GM21447 (cell line): ENCODE measurements around the gene GALR1.
"Not testable (repeated sequence)": the region's sequence is repeated elsewhere in the genome, so short reads cannot be mapped to it uniquely, and the experiment has no call there.

Experiments used
- ATAC-seq: cut with Tn5 transposase; IDR thresholded peaks from one replicate; pipeline ENCODE4 v1.9.1; 2021; ENCODE audit not compliant: unreplicated experiment

The GALR1 gene, protein sequence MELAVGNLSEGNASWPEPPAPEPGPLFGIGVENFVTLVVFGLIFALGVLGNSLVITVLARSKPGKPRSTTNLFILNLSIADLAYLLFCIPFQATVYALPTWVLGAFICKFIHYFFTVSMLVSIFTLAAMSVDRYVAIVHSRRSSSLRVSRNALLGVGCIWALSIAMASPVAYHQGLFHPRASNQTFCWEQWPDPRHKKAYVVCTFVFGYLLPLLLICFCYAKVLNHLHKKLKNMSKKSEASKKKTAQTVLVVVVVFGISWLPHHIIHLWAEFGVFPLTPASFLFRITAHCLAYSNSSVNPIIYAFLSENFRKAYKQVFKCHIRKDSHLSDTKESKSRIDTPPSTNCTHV

DNA sequence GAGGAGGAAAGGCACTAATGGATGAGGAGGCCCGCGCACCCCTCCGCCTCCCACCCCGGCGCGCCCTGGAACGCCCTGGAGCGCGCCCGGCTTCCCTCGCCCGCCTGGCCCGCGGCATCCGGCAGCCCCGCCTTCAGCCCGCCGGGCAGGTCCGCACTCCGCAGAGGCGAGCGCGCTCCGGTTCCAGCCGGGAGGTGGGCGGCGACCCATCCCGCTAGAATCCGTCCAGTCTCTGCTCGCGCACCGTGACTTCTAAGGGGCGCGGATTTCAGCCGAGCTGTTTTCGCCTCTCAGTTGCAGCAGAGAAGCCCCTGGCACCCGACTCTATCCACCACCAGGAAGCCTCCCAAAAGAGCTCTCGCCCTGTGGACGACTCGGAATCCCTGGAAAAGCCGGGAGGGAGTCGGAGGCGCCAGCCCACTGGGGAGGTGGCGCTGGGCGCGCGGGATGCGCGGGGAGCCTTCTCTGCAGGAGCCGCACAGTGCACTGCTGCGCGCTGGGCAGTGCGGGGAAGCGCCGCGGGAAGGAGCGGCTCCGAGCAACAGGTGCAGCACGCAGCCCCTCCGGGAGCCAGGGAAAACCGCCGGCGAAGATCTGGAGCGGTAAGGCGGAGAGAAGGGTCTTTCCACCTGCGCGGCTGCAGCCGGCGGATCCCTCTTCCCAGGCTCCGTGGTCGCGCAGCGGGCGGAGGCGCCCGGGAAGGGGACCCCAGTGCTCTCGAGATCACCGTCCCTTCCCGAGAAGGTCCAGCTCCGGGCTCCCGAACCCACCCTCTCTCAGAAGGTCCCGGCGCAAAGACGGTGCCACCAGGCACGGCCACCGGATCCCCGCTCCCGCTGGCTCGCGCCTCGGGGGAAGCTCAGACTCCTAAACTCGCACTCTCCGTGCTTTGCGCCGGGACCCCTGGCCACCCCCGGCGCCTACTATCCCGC, at the start of gene GALR1:
TSS of gene GALR1 (plus strand) at position 280 of the 932 bp plus-strand sequence. CDS start 701 bp downstream, outside the sequence.
- ATAC-seq, result no peak

DNA sequence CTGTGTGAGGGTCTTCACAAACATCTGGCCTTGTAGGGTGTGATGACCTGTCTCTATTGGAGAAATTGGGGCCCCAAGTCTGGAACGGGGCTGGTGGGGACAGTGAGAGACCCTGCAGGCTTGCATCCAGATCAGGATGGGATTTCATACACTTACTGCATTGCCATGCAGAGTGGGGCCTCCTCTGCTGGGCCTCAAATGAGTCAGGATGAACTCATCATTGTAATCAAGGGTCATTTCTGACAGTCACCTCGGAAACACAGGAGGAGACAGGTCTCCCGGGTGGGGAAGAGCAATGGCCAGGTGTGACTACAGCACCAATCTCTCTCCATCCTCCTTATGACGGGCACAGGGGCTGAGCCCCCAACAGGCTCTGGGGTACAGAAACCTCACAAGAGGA, 48.1 kb upstream of the GALR1 start:
- no peak for ATAC-seq

GRCh38 chr18:77202329-77202728, 47.3 kb upstream of the GALR1 start:
- no peak for ATAC-seq

DNA sequence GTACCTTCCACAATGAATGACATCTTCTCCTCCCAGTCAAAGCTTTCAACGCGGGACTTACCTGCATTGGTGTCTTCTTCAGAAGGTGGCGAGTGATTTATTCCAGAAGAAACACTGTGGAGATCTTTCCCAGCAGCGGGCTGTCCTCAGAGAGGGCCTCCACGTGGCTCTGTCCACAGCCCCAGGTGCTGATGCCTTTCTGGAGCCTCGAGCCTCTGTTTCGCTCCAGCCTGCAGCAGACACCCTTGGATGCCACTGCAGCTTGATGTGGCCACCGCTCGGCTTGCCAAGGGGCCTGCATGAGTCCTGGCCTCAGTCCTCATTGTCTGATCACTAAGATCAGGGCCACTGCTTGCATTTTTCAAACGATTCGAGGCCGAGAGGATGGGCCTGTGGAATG, 46.6 kb upstream of the GALR1 start:
- ATAC-seq, result no peak

DNA sequence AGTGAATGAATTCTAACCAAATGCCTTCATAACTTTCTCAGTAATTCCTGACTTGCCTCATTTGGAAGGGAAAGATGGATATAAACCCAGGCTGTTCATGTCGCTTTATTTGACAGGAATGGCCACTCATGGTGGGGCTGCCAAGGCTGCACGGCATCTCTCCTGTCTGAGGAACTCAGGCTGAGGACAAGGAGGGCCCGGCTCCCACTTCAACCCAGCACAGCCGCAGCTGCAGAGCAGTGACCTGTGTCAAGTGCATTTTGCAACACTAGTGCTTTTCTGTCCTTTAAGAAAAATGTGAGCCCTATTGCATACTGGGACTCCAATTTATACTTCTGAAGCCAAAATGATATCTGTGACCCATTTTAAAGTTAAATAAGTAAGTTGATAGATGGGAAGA, 45.8 kb upstream of the GALR1 start:
- no peak for ATAC-seq

- ATAC-seq, result no peak
Measured at GRCh38 chr18:77205769-77206168, 43.9 kb upstream of the GALR1 start.

DNA sequence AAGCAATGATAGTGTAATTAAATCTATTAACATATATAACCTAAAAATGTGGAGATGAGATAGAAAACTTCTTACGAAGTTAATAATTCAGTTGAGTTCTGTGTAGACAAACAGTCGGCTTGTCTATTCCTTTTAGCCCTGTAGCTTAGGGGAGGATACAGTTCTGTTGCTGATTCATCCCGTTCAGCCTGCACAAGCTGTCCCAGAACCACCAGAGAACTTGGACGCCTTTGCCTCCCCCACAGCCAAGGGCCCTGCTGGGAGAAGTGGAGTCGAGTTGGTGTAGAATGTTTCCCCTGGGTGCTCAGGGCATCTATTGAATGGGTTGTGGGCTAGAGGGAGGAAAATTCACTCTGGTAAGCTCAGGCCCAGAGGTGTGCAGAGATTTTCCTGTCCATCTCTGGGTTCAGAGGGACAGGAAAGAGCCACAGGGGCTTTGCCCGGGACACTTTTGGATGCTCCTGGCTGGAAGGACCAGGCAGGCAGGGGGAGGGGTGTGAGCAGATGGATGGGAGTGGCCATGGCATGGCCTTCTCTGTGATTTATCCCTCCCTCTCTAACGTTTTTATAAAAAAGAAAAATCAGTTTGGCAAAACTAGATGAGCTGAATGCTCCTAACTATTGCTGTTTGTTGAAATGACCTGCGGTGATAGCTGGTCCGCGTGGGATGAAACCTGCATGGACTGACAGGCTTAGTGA, 42.8 kb upstream of the GALR1 start:
- no peak for ATAC-seq

DNA sequence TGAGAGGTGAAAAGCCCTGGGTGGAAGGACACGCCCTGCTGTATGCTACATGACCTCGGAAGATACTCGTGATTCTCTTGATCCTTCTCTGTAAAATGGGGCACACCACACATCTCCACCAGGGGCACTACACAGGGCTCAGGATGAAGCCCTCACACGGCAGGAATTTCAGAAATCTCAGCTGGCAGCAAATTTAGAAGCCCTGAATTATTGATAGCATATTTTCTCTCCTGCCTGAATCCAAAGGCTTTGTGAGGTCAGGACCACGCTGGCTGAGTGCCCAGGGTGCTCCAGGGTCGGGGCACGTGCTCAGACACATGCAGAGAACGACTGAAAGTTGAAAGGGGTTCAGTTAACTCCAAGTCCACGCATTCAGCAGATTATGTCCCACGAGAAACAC, 42.1 kb upstream of the GALR1 start:
- ATAC-seq, result no peak

DNA sequence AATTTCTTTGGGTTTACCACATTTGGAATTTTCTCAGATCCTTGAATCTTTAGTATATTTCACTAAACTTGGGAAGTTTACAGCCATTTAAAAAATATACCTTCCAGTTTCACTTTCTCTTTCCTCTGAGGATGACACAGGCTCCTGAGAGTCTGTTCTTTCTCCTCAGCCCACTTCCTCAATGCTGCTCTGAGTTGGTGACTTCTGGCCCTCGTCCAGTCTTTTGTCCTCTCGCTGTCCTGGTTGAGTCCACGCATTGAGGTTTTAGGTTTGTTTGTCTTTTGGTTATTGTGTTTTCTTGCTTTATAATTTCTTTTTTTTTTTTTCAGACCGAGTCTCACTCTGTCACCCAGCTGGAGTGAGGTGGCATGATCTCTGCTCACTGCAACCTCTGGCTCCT, 40.7 kb upstream of the GALR1 start:
- peak; percentile 87 for ATAC-seq

DNA sequence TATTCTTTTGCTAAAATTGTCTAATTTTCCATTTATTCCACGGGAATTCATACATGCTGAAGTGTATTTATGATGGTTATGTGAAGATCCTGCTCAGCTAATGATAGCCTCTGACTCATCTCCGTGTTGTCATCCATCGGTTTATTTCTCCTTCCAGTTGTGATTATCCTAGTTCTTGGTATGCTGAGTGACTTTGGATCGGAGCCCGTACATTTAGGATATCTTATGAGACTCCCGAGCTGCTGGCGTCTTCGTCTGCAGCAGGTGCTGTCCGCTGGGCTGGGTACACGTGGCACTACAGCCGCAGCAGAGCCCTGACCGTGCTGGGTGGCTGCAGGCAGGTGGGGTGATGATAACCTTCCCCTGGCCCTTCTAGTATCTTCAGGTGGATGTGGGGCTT, 40.1 kb upstream of the GALR1 start:
- no peak for ATAC-seq

DNA sequence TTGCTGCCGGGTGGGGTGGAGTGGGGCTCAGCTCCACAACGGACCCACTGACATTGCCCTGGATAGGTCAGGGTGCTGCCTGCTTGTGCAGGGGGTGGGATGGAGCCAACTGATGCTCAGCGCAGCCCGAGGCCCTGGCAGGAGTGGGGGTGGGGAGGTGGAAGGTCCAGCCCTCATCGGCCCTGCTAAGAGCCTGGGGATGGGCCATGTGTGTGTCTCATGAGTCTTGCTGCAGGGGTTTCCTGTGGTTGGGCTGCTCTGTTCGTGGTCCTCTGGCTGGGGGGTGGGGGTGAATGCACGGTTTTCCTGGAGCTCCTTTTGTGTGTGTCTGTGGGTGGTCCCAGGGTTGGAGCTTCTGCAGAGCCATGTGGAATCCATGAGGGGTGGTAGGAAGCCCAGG, 39.4 kb upstream of the GALR1 start:
- ATAC-seq, result no peak

GRCh38 chr18:77218642-77219041, 31.0 kb upstream of the GALR1 start:
- ATAC-seq, result no peak

GRCh38 chr18:77220726-77221125, 28.9 kb upstream of the GALR1 start:
- ATAC-seq, result no peak

- no peak for ATAC-seq
Measured at GRCh38 chr18:77222464-77222863, 27.2 kb upstream of the GALR1 start.

DNA sequence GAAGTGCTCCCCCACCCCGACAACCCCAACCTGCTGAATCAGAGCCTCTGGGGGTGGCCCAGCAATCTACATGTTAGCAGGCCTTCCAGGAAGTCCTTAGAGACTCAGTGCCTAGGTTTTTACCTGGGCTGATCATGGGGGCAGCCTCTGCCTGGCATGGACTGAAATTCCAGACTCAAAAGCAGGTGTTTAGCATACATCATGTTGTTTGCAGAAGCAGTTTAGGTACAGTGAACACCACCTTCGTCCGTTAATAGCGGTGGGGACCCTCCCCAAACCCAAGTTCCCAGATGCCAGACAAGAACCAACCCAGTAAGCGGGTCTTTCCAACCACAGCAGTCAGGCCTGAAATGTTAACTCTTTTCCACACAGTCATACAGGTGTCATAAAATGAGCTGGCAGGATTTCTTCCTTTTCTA, 26.4 kb upstream of the GALR1 start:
- ATAC-seq, result no peak

- ATAC-seq, result no peak
Measured at GRCh38 chr18:77223653-77224052, 26.0 kb upstream of the GALR1 start.

DNA sequence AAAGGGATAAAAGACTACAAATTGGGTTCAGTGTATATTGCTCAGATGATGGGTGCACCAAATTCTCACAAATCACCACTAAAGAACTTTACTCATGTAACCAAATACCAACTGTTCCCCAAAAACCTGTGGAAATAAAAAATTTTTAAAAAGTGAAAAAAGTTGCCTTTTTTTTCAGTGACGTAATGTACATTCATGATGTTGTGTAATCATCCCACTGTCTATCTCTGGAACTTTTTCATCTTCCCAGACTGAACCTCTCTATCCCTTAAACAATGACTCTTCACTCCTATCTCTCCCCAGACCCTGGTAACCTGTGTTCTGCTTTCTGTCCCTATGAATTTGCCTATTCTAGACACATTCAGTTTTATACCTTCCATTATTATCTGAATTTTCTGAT, 19.0 kb upstream of the GALR1 start:
- ATAC-seq, result no peak

- no peak for ATAC-seq
Measured at GRCh38 chr18:77234504-77235365, 14.9 kb upstream of the GALR1 start.

DNA sequence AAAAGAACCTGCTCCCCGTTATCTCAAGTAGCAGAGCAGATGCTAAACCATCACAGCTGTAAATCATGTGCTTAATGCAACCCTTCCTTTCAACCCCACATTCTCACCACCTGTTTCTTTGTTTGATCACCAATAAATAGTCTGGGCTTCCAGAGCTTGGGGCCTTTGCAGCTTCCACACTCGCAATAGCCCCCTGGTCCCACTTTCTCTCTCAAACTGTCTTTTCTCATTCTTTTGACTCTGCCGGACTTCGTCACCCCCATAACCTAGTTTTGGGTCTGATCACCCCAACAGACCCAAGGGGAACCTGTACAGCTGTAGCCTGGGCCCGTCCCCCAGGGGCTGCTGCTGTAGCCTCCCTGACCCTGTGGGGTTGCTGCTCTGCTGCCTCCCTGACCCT, 10.4 kb upstream of the GALR1 start:
- not testable (repeated sequence) for ATAC-seq

- no peak for ATAC-seq
Measured at GRCh38 chr18:77248873-77249568, 627 bp upstream of the GALR1 start.
